GM23338 (cell line): ENCODE results near the gene VSIR. TPM values are rescaled to one million over a fixed set of nuclear protein-coding genes. Genes with fewer than 3 reads are reported as not detected.

Source experiments
- ATAC-seq: fragments of 200-7000 bp; cut with Tn5 transposase; 3 replicates; pipeline ENCODE4 v1.9.1; 2020
- DNase-seq: peaks from one replicate; pipeline ENCODE4 v3.0.0-alpha.2; 2015; ENCODE audit warnings: low spot score
- H2AFZ ChIP-seq: fragments of 200-600 bp; sonication (generic); 2 replicates; pipeline ENCODE4 v1.8.0; 2016; ENCODE audit warnings: antibody characterized with exemption, mild to moderate bottlenecking, moderate library complexity
- H3F3A ChIP-seq: fragments of 200-600 bp; sonication (generic); replicated peaks from 2 replicates; pipeline ENCODE4 v1.8.0; 2017; ENCODE audit warnings: antibody characterized with exemption, mixed run types, low read depth
- H3K27ac ChIP-seq: fragments of 200-600 bp; sonication (generic); 2 replicates; pipeline ENCODE4 v1.6.1; 2016; ENCODE audit warnings: low read depth
- H3K27me3 ChIP-seq: fragments of 200-600 bp; sonication (generic); 2 replicates; pipeline ENCODE4 v1.8.0; 2016; ENCODE audit warnings: mild to moderate bottlenecking, mixed run types, moderate library complexity; ENCODE audit not compliant: insufficient read depth
- H3K36me3 ChIP-seq: fragments of 200-600 bp; sonication (generic); 2 replicates; pipeline ENCODE4 v1.8.0; 2016; ENCODE audit warnings: mild to moderate bottlenecking; ENCODE audit not compliant: insufficient read depth
- H3K4me1 ChIP-seq: fragments of 200-600 bp; sonication (generic); 2 replicates; pipeline ENCODE4 v1.8.0; 2016; ENCODE audit warnings: mild to moderate bottlenecking, moderate library complexity; ENCODE audit not compliant: insufficient read depth
- H3K4me2 ChIP-seq: fragments of 200-600 bp; sonication (generic); 2 replicates; pipeline ENCODE4 v1.7.1; 2017; ENCODE audit warnings: mixed run types
- H3K4me3 ChIP-seq: fragments of 200-600 bp; sonication (generic); 2 replicates; pipeline ENCODE4 v1.6.1; 2016; ENCODE audit warnings: mixed run types
- H3K79me2 ChIP-seq: fragments of 200-600 bp; sonication (generic); replicated peaks from 2 replicates; pipeline ENCODE4 v1.8.0; 2017; ENCODE audit warnings: mild to moderate bottlenecking; ENCODE audit not compliant: insufficient read depth
- H3K9me2 ChIP-seq: fragments of 200-600 bp; sonication (generic); 2 replicates; pipeline ENCODE4 v1.8.0; 2017; ENCODE audit not compliant: insufficient read depth
- H4K20me1 ChIP-seq: fragments of 200-600 bp; sonication (generic); replicated peaks from 2 replicates; pipeline ENCODE4 v1.8.0; 2017; ENCODE audit warnings: mild to moderate bottlenecking; ENCODE audit not compliant: insufficient read depth
- H3K27ac Mint-ChIP-seq: 2 replicates; pipeline ENCODE4 v1.8.0; 2020; ENCODE audit warnings: inconsistent platforms, mild to moderate bottlenecking, moderate library complexity, mixed read lengths
- H3K27me3 Mint-ChIP-seq: 3 replicates; pipeline ENCODE4 v1.8.0; 2022; ENCODE audit warnings: low read depth, mild to moderate bottlenecking, moderate library complexity, mixed read lengths, inconsistent platforms; ENCODE audit not compliant: insufficient read depth, poor library complexity
- H3K36me3 Mint-ChIP-seq: 3 replicates; pipeline ENCODE4 v1.8.0; 2021; ENCODE audit warnings: low read depth, mild to moderate bottlenecking, inconsistent platforms, moderate library complexity, mixed read lengths
- H3K4me1 Mint-ChIP-seq: 3 replicates; pipeline ENCODE4 v1.8.0; 2020; ENCODE audit warnings: mild to moderate bottlenecking, inconsistent platforms, mixed read lengths
- H3K4me3 Mint-ChIP-seq: 3 replicates; pipeline ENCODE4 v1.8.0; 2021; ENCODE audit warnings: moderate library complexity, mild to moderate bottlenecking, inconsistent platforms, mixed read lengths
- H3K9me3 Mint-ChIP-seq: 3 replicates; pipeline ENCODE4 v1.8.0; 2020; ENCODE audit warnings: moderate library complexity, mild to moderate bottlenecking, inconsistent platforms, mixed read lengths
- CREB1 ChIP-seq: fragments of 250-450 bp; sonication (Bioruptor Pico); IDR thresholded peaks from 2 replicates; pipeline ENCODE4 v1.5.0; 2020; ENCODE audit warnings: low read depth, mild to moderate bottlenecking, moderate library complexity
- CTCF ChIP-seq, 2 experiments: fragments of 200-600 bp in 1 of 2; sonication (generic) in 1 of 2; conservative IDR thresholded peaks; 2 replicates each; pipeline versions ENCODE4 v1.5.1 to v1.6.1; 2016 to 2017; ENCODE audit warnings: antibody characterized with exemption in 2 of 2, low read depth in 2 of 2, mild to moderate bottlenecking in 2 of 2, moderate library complexity in 1 of 2
- EZH2 ChIP-seq: fragments of 200-600 bp; sonication (generic); IDR thresholded peaks from one replicate; pipeline ENCODE4 v1.8.0; 2017; ENCODE audit warnings: antibody characterized with exemption, mild to moderate bottlenecking, low read depth; ENCODE audit not compliant: unreplicated experiment
- EZH2phosphoT487 ChIP-seq: fragments of 200-600 bp; sonication (generic); IDR thresholded peaks from one replicate; pipeline ENCODE4 v1.8.1; 2018; ENCODE audit warnings: antibody characterized with exemption; ENCODE audit not compliant: unreplicated experiment
- JUNB ChIP-seq: IDR thresholded peaks from one replicate; pipeline ENCODE4 v1.6.1; 2016; ENCODE audit warnings: antibody characterized with exemption; ENCODE audit not compliant: unreplicated experiment
- NANOG ChIP-seq: IDR thresholded peaks from 2 replicates; pipeline ENCODE4 v1.6.1; 2016; ENCODE audit warnings: antibody characterized with exemption, borderline replicate concordance
- POLR2AphosphoS5 ChIP-seq: IDR thresholded peaks from 2 replicates; pipeline ENCODE4 v1.6.1; 2016; ENCODE audit warnings: antibody characterized with exemption, low read depth
- REST ChIP-seq: IDR thresholded peaks from one replicate; pipeline ENCODE4 v1.6.1; 2018; ENCODE audit warnings: antibody characterized with exemption; ENCODE audit not compliant: unreplicated experiment
- STAT1 ChIP-seq: IDR thresholded peaks from one replicate; pipeline ENCODE4 v1.6.1; 2016; ENCODE audit warnings: antibody characterized with exemption; ENCODE audit not compliant: unreplicated experiment
- ZNF331 ChIP-seq: fragments of 250-450 bp; sonication (Bioruptor Pico); IDR thresholded peaks from 2 replicates; pipeline ENCODE4 v1.5.0; 2020; ENCODE audit warnings: low read depth, mild to moderate bottlenecking, moderate library complexity
- ZNF462 ChIP-seq: fragments of 250-450 bp; sonication (Bioruptor Pico); IDR thresholded peaks from 2 replicates; pipeline ENCODE4 v1.5.0; 2020; ENCODE audit warnings: mild to moderate bottlenecking, moderate library complexity
- polyA plus RNA-seq: library from polyadenylated mRNA; unstranded; fragments of >200 nt; fragmentation: Nextera tagmentation; extraction: Ambion mirVana; gene quantifications from 2 replicates; pipeline ENCODE4 v1.2.1, GENCODE V29; 2016
- total RNA-seq: library from RNA; depleted of rRNA; stranded (reverse); fragments of >200 nt; shearing (Covaris generic); gene quantifications from 2 replicates; pipeline ENCODE4 v1.2.3, GENCODE V29; 2014

Gene VSIR
- total and polyA plus RNA-seq, 2 experiments from 2014 or later = 0.10 to 0.74 TPM

- TF ChIP-seq STAT1 (no peak), EZH2phosphoT487 (no peak), POLR2AphosphoS5 (no peak), EZH2 (no peak), CTCF (conservative IDR thresholded peaks at IDR 0.05; ENCODE audit: low read depth in 2 of 2) (no peak)
These were observed 57.5 kb downstream of the VSIR start (continued) for GRCh38 chr10:71715860-71716259.

GRCh38 chr10:71715026-71715425 is 58.3 kb downstream of the VSIR start:
- Histone ChIP-seq H3K9me2 (no peaks in the 10 kb centered on the region), H3K27ac (no peak overlapping the region), H3K27me3 (no peaks in the 10 kb centered on the region), H3K36me3 (no peaks in the 10 kb centered on the region), H3F3A (no peaks in the 10 kb centered on the region), H2AFZ (no peak overlapping the region), H4K20me1 (no peaks in the 10 kb centered on the region), H3K4me3 (no peak overlapping the region), H3K79me2 (no peaks in the 10 kb centered on the region), H3K4me2 (no peak overlapping the region), H3K4me1 (peaks cover 8% of the 10 kb centered on the region)
- Mint-ChIP-seq H3K27me3 (peaks cover 21% of the 10 kb centered on the region), H3K9me3 (no peaks in the 10 kb centered on the region), H3K4me3 (no peak overlapping the region), H3K27ac (no peak overlapping the region), H3K4me1 (peaks cover 15% of the 10 kb centered on the region), H3K36me3 (no peaks in the 10 kb centered on the region)
- no peak for ATAC-seq
- DNase-seq = no peak
- no peak for TF ChIP-seq EZH2
- no peak for TF ChIP-seq NANOG
- TF ChIP-seq POLR2AphosphoS5 = no peak
- TF ChIP-seq CTCF (conservative IDR thresholded peaks at IDR 0.05; ENCODE audit: low read depth in 2 of 2) = no peak
- no peak for TF ChIP-seq ZNF331 (CRISPR knock-in tag)
- TF ChIP-seq CREB1 (CRISPR knock-in tag) = no peak
- no peak for TF ChIP-seq REST
- TF ChIP-seq JUNB = no peak
- TF ChIP-seq ZNF462 (CRISPR knock-in tag) = no peak
